GM15510 (cell line): ENCODE measurements around the gene RARA.

ENCODE experiments used
- POLR2A ChIP-seq: IDR thresholded peaks from 3 replicates; pipeline ENCODE4 v1.6.1; 2011; ENCODE audit warnings: borderline replicate concordance; ENCODE audit not compliant: insufficient read length; ENCODE audit errors: extremely low read depth

The RARA gene

DNA sequence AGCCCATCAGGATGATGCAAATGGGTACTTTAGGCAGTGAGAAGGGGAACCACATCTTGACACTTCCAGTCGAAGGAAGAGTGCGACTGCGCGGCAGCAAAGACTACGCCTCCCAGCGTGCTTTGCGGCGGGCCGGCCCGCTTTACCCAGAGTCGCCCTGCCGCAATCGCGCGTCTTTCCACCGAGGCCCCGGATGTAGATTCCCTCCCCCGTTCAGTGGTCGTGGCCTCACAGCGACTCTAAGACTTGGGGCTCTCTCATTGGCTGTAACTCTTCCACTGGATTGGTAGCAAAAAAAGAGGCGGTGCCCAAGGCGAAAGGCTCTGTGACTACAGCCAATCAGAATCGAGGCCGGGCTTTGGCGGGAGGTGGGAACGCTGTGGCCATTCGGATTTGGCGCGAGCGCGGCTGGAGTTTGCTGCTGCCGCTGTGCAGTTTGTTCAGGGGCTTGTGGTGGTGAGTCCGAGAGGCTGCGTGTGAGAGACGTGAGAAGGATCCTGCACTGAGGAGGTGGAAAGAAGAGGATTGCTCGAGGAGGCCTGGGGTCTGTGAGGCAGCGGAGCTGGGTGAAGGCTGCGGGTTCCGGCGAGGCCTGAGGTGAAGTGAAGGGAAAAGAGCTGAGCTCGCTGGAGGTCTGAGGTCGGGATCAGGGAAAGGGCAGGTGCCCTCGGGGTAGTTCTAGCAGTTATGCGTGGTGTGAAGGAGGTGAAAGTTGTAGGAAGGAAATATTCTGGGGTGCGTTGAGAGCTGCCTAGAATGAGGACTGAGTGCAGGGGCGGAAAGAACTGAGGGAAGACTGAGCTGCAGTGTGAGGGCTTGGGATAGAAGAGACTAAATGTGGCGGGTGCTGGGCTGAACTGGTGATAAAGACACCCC lies 21.2 kb upstream of the RARA start, which contains the start of gene CDC6:
TSS of gene CDC6 (plus strand) at position 386 of the 876 bp plus-strand sequence. CDS start 1,542 bp downstream, outside the sequence.
- peak; percentile 88 for TF ChIP-seq POLR2A

DNA sequence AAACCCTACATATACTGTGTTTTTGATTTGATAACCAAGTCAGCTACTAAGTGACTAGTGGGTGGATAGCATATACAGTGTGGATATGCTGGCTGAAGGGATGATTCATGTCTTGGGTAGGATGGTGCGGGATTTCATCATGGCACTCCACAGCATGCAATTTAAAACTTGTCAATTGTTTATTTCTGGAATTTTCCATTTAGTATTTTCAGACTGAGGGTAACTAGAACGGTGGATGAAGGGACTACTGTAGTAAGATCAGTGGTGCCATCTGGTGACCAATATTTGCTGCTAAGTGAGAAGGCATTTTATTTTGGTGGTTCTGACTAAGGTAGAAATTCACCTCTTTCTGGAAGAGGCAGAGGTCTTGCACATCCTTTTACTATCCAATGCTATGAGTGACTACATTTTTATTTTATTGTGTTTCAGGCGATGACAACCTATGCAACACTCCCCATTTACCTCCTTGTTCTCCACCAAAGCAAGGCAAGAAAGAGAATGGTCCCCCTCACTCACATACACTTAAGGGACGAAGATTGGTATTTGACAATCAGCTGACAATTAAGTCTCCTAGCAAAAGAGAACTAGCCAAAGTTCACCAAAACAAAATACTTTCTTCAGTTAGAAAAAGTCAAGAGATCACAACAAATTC lies 18.2 kb upstream of the RARA start:
- TF ChIP-seq POLR2A: no peak

DNA sequence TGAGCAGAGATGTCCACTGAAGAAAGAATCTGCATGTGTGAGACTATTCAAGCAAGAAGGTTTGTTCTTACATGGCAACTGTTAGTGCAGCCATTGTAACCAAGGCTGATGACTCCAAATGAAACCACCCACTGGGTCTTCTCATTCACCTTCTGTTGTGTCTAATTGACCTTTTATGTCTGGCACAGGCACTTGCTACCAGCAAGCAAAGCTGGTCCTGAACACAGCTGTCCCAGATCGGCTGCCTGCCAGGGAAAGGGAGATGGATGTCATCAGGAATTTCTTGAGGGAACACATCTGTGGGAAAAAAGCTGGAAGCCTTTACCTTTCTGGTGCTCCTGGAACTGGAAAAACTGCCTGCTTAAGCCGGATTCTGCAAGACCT lies 17.7 kb upstream of the RARA start:
- no peak for TF ChIP-seq POLR2A

- TF ChIP-seq POLR2A: no peak
Measured at GRCh38 chr17:40293363-40293762, 15.6 kb upstream of the RARA start.

- TF ChIP-seq POLR2A: no peak
Measured at GRCh38 chr17:40295488-40296436, 13.2 kb upstream of the RARA start.

- TF ChIP-seq POLR2A: no peak
Measured at GRCh38 chr17:40297511-40297910, 11.5 kb upstream of the RARA start.

DNA sequence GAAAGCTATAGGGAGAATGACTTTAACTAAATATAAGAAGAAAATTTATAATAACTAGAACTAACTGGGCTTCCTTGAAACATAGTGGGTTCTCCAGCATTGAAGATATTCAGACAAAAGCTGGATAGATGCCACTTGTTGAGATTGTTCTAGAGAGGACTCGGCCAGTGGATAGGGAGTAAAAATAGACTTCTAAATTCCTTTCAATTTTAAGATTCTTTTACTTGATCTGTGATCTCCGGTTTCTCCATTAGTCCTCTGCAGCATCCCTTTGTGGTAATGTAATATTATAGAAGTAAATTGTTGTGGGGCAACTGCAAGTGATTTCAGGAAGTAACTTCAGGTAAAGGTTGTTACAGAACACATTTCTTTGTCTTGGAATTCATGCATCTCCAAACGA lies 10.3 kb upstream of the RARA start:
- TF ChIP-seq POLR2A: no peak

DNA sequence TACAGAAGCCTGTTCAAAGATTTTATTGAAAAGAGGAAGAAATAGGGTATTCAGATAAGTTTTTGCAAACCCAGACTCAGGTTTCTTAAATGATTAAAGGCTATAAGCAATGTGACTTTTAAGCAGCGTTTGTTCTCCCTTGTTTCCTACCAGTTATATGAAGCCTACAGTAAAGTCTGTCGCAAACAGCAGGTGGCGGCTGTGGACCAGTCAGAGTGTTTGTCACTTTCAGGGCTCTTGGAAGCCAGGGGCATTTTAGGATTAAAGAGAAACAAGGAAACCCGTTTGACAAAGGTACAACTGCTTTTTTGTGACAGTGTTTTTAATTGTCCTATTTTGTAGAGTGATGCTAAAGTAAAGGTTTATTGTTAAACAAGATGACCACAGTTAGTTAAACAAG lies 7.7 kb upstream of the RARA start:
- no peak for TF ChIP-seq POLR2A

DNA sequence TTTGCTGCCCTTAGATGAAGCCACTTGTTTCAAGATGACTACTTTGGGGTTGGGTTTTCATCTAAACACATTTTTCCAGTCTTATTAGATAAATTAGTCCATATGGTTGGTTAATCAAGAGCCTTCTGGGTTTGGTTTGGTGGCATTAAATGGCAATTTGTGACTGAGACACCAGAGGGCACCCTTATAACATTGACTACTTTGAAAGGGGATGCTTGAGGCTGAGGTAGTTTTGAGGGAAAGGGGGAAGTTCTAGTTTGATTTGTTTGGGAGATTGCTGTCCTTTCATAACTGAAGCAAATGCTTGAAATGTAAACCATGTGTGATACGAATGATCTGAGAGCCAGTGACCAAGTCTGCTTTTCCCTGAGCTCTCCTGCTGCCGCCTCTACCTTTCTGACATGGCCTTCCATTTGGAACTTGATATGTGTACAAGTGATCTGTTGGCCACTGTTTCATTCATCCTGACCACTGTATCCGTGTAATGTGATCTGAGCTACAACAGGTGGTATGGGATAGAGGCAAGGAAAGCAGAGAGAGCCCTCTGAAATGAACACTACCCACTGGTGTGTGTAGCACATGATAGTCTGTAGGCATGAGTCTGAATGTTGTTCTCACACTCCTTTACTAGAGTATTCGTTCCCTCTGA lies 5.8 kb upstream of the RARA start:
- no peak for TF ChIP-seq POLR2A

- TF ChIP-seq POLR2A: no peak
Measured at GRCh38 chr17:40303708-40304551, 5.0 kb upstream of the RARA start.

DNA sequence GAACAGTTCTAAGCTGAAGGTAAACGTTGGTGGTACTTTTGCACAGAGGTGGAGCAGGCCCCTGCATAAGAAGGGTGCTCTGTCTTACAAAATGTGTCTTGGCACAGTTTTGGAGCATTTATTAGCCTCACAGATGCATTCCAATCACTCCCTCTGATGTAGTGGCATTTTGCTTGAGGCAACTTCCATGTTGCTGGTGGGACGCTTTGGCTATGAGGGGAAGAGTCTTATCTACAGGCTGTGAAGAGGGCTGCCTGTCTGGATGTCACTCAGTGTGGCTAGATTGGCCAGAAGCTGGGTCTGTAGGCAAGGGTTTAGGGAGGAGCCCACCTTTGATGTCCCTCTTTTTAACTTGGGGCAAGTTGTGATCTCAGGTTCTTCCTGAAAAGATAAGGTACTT lies 2.6 kb upstream of the RARA start:
- no peak for TF ChIP-seq POLR2A

- no peak for TF ChIP-seq POLR2A
Measured at GRCh38 chr17:40307001-40307730, 1.8 kb upstream of the RARA start.

DNA sequence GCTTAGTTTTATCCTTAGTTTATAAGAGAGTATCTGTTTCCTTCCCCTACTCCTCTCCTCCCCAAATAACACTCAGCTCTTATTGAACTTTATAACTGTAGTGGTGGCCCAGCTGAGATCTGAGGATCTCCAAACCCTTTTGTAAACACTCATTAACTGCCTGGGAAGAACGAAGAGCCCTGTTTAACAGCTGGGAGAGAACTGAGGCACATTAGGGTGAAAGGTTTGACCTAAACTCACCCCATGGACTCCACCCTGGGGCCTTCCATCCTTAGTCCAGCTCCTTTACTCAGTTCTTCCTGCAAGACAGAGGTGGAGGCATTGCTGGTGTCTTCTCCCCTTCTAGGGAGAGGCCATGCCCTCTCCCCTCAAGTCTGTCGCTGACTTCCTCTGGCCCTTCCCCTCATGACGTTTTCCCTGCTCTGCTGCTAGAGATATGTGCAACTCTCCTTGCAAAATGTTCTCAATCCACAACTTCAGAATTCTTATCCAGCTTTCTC lies 1.2 kb upstream of the RARA start:
- TF ChIP-seq POLR2A: no peak
